ENCODE data around the gene DSE.

- no peak for TF ChIP-seq CTCF (IDR thresholded peaks at IDR 0.05; ENCODE audit: borderline replicate concordance, extremely low read depth, low read length, poor library complexity, severe bottlenecking)
- TF ChIP-seq EZH2 (IDR thresholded peaks at IDR 0.05; ENCODE audit: borderline replicate concordance, low read depth, low read length, severe bottlenecking), result no peak
These were observed 1.2 kb upstream of the DSE start for GRCh38 chr6:116369540-116369939.
